SK-N-MC (cell line): Measurements from ENCODE around the gene MOSPD3.

Experiments used
- DNase-seq: peaks from one replicate; pipeline ENCODE4 v3.0.0-alpha.2; 2011; ENCODE audit warnings: low read depth, low spot score
- H3K27ac ChIP-seq: fragments of 200-600 bp; sonication (generic); 2 replicates; pipeline ENCODE4 v1.5.1; 2016; ENCODE audit warnings: mixed run types
- H3K36me3 ChIP-seq: fragments of 200-600 bp; sonication (generic); 2 replicates; pipeline ENCODE4 v1.6.1; 2017; ENCODE audit warnings: antibody characterized with exemption, low read length, mixed read lengths; ENCODE audit not compliant: insufficient read depth
- H3K4me3 ChIP-seq: fragments of 200-600 bp; sonication (generic); 2 replicates; pipeline ENCODE4 v1.5.1; 2016
- H3K9ac ChIP-seq: fragments of 200-600 bp; sonication (generic); 2 replicates; pipeline ENCODE4 v1.8.0; 2017; ENCODE audit warnings: mixed run types, mixed read lengths; ENCODE audit not compliant: insufficient read length
- H3K9me3 ChIP-seq: fragments of 200-600 bp; sonication (generic); 2 replicates; pipeline ENCODE4 v1.6.1; 2017; ENCODE audit warnings: low read depth, mild to moderate bottlenecking, antibody characterized with exemption, low read length, moderate library complexity, mixed read lengths
- EZH2 ChIP-seq: fragments of 200-600 bp; sonication (generic); IDR thresholded peaks from one replicate; pipeline ENCODE4 v1.6.1; 2017; ENCODE audit warnings: antibody characterized with exemption
- FOXP2 ChIP-seq: optimal IDR thresholded peaks from 2 replicates; pipeline ENCODE3; 2011; ENCODE audit warnings: mild to moderate bottlenecking, moderate library complexity; ENCODE audit not compliant: insufficient read depth; ENCODE audit errors: extremely low read length, control extremely low read depth
- POLR2AphosphoS5 ChIP-seq: IDR thresholded peaks from 2 replicates; pipeline ENCODE4 v1.6.1; 2012; ENCODE audit warnings: mild to moderate bottlenecking, low read depth, low read length, borderline replicate concordance

MOSPD3 gene

DNA sequence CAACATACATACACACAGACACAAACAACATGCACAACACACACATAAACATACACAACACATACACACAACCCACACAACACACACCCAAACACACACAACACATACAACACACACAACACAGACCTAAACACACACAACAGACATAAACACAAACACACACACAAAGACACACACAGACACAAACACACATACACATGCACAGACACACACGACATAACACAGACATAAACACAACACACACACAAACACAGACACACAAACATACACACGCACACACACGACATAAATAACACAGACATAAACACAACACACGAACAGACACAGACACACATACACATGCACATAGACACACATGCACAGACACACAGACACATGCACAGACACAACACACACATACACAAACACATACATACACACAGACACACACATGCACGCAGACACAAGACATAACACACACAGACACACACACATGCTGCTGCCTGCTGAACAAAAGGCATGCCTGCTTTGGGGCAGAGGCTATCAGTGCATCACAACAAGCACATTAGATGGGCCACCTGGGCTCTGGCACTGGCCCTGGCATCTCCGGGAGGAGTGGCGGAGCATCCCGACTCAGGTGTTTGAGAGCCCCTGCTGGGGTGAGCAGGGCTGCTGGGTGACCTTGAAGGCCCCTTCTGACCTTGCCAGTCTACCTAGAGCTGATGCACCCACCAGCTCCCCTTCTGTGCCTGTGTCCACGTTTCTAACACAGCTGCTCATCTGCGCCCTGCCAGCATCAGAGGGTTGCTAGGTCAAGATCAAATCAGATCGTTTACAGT is 31.7 kb upstream of the MOSPD3 start:
- no peak for DNase-seq
- TF ChIP-seq FOXP2 = no peak
- no peak for TF ChIP-seq EZH2
- no peak for TF ChIP-seq POLR2AphosphoS5
- H3K36me3 ChIP-seq = peaks cover 29% of the 10 kb centered on the region

DNA sequence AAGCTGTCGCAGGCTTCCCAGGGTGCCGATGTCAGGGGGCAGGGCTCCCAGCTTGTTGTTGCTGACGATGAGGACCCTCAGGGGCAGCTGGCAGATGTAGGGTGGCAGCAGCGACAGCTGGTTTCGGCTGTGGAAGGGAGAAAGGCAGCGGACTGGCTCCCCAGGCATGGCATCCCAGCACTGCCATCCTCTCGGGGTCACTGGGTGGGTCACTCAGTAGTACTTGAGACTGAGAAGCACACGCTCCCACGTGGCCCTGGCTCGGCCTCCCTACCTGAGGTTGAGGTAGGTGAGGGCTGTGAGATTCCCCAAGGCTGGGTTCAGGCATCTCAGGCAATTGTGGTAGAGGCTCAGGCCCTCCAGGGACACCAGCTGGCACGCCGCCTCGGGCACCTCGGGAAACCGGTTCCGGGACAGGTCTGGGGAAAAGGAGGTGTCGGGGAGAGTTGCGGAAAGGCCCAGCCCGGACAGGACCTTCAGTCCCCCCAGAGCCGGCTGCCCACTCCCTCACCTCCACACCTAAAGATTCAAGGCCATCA is 30.2 kb upstream of the MOSPD3 start:
- TF ChIP-seq EZH2 = no peak
- no peak for TF ChIP-seq POLR2AphosphoS5
- TF ChIP-seq FOXP2 = no peak
- Histone ChIP-seq H3K9ac (no peak overlapping the region), H3K9me3 (no peaks in the 10 kb centered on the region), H3K27ac (no peak overlapping the region), H3K36me3 (peaks cover 26% of the 10 kb centered on the region), H3K4me3 (no peak overlapping the region)
- no peak for DNase-seq

More for the DNA sequence above, 31.7 kb upstream of the MOSPD3 start:
- no peaks in the 10 kb centered on the region for H3K9me3 ChIP-seq
- no peak overlapping the region for H3K9ac ChIP-seq
- H3K4me3 ChIP-seq = no peak overlapping the region
- no peak overlapping the region for H3K27ac ChIP-seq

DNA sequence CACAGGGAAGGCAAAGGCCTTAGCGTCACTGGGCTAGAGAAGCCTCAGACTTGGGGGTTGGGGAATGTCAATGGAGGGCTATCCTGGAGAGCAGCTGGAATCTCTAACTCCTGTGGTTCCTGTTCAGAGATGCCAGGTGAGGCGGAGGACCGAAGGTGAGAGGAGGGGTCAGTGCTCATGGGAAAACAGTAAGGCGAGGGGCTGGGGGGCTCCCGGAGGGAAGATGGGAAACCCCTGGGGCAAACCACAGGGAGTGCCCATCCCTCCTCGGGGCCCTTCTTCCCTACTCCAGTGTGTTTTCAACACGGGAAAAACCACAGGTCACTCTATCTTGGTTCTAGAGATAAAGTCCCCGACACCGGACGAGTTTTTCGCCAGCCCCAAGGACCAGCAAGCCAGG is 29.7 kb upstream of the MOSPD3 start:
- Histone ChIP-seq H3K36me3 (peaks cover 26% of the 10 kb centered on the region), H3K27ac (no peak overlapping the region), H3K4me3 (no peak overlapping the region), H3K9me3 (no peaks in the 10 kb centered on the region), H3K9ac (no peak overlapping the region)
- TF ChIP-seq FOXP2 (no peak), EZH2 (no peak), POLR2AphosphoS5 (no peak)
- no peak for DNase-seq

DNA sequence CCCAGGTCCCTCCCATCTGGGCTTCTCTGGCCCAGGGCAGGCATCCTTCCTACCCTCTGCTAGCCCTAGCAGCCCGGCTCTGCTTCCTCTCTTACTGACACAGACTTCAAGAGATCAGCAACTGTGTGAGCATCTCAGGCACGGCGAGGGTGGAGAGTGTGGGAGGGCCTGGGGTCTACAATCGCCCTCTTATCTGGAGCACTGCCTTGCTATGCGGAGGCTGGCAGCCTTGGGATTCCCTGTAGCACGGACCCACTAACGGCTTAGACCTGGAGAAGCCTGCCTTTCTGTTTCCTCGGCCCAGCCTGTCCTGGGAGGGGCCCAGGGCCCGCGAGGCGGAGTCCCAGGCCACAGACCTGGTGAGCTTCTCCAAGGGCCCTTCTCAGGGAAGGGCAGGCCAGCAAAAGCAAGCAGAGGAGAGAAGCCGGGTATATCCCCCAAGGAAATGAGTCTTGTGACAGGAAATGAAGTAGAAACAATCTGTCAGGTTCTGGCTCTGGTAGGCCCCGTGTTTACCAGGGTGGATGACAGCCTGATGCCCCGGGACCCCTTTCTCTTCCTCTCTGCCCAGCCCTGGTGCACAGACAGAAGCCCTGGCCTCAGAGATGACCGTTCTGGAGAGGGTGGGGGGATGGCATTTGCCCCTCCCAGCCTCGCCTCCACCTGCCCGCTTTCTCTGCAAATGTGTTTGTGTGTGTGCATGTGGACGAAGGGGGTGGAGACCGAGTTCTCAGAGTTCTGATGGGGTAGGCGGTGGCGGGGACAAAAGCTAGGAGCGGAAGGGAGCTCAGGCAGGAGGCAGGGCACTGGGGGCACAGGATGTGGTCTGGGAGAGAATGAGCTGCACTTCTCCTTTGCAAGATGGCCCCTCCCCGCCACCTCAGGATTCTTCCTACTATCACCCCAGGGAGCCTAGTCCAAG is 28.9 kb upstream of the MOSPD3 start:
- no peak for DNase-seq
- TF ChIP-seq FOXP2 = no peak
- TF ChIP-seq EZH2 = no peak
- TF ChIP-seq POLR2AphosphoS5 = no peak
- Histone ChIP-seq H3K27ac (no peak overlapping the region), H3K9ac (peak overlapping the region; percentile 14), H3K4me3 (no peak overlapping the region), H3K36me3 (peaks cover 26% of the 10 kb centered on the region), H3K9me3 (no peaks in the 10 kb centered on the region)

DNA sequence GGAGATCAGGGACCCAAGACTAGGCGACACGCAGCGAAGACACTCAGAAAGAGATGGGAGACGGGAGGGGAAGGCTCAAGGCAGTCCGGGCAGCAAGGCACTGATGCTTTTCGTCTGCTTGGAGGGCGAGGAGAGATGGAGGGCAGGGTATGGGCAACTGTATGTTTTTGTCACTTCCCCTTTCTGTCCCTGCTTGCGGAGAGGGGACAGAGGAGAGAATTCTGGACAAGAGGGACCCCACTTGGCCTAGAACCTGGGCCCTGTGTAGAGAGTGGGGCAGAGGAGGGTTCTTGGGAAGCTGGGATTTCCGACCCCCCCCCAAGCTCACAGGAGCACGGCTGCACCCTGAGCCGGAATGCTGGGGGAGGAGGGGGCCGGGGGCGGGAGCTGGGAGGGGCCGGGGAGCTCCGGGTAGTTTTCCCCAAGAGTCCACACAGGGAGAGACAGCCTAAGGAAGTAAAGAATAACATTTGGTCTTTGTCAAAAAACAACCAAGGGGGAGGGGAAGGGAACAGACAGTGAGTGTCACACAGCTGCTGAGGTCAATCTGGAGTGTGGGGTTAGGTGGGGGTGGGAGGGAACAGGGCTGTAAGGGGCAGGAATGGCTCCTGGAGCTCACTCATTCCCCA is 28.2 kb upstream of the MOSPD3 start:
- Histone ChIP-seq H3K4me3 (peak overlapping the region; percentile 98), H3K36me3 (peaks cover 26% of the 10 kb centered on the region), H3K27ac (no peak overlapping the region), H3K9ac (no peak overlapping the region), H3K9me3 (no peaks in the 10 kb centered on the region)
- TF ChIP-seq POLR2AphosphoS5 (no peak), EZH2 (no peak), FOXP2 (no peak)
- no peak for DNase-seq

DNA sequence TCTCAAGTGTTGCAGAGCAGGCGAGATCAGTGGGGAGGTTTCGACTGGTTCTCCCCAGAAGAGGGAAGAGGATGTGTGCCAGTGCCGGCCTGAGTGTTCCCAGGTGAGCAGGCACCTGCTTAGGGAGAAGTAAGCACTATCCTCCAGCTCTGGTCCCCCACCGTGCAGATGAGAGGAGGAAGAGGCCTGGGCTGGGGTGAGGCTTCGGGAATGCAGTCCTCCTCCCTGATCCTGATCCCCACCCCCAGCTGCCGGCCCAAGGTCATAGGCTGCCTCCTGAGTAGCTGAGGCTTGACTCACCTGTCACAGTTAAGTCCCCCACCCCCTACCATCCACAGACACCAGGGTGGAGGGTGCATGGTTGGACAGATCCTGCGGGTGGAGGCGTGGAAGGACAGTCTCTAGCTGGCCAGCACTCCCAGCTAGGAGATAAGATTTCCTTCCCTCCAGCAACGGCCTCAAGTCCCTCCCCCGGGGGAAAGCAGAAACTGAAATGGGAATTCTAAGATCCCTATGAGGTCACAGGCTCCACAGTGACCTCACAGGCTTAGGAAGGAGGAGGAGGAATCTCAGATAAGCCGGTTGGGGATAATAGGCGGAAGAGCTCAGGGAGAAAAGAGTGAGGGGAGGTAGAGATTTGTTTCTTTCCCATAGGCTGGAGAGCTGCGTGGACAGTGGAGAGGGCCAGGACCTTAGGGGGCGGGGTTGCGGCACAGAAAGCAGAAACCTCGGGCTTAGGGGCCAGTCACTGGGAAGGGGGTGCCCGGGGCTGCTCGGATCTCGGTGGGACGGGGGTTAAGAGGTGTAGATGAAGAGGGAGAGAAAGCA is 27.4 kb upstream of the MOSPD3 start:
- H3K4me3 ChIP-seq = peak overlapping the region; percentile 98
- no peaks in the 10 kb centered on the region for H3K9me3 ChIP-seq
- TF ChIP-seq POLR2AphosphoS5 = no peak
- TF ChIP-seq EZH2 = no peak
- no peak for TF ChIP-seq FOXP2
- peaks cover 23% of the 10 kb centered on the region for H3K36me3 ChIP-seq
- no peak for DNase-seq
- H3K9ac ChIP-seq = peak overlapping the region; percentile 97
- H3K27ac ChIP-seq = no peak overlapping the region

DNA sequence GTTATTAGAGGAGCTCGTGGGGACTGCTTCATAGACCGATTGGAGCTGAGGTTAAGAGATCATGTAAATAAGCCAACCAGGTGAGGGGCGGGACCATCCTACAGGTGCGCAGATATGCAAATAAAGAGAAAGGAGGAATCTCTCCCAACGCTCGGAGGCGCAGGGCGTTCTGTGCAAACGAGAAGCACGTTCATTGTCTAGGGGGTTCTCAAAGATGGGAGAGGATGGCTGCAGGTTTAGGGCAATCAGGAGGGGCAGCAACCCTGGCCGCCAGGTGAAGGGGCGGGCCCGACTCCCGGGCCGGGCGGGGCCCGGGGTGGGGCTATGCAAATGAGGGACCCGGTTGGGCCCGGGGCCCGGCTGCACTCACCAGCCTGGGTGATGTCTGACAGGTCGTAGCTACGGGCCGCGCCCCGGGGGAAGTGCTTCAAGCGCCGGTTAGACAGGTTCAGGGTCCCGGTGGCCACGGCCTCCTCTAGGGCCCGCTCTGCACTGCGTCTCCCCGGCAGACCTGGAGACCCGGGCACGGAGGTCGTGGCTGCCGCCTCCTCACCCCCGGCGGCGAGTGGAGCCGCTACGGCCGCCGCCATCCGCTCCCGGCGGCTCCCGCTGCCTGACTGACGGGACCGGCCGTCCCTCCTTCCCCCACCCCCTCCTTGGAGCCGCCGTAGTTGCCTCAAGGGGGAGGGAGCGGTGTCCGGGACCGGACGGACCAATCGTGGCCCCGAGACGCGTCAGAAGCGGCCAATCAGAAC is 26.7 kb upstream of the MOSPD3 start, which contains the start of gene LRCH4:
Gene LRCH4 (minus strand): TSS at position 619 of the 755 bp plus-strand sequence. CDS start 29 bp downstream, at position 590.
- no peak for DNase-seq
- TF ChIP-seq POLR2AphosphoS5 (peak; percentile 86), EZH2 (no peak), FOXP2 (peak; percentile 28)

More for the DNA sequence above, 26.7 kb upstream of the MOSPD3 start, which contains the start of gene LRCH4:
- Histone ChIP-seq H3K4me3 (peak within 1 kb of the TSS; percentile 98), H3K27ac (peak within 1 kb of the TSS; percentile 90), H3K36me3 (peaks cover 15% of the 10 kb centered on the region), H3K9me3 (no peaks in the 10 kb centered on the region), H3K9ac (peak within 1 kb of the TSS; percentile 97)
